ENCODE measurements around the gene CCNE1.
"Not testable (repeated sequence)": the region's sequence is repeated elsewhere in the genome, so short reads cannot be mapped to it uniquely, and the experiment has no call there.

The CCNE1 gene

DNA sequence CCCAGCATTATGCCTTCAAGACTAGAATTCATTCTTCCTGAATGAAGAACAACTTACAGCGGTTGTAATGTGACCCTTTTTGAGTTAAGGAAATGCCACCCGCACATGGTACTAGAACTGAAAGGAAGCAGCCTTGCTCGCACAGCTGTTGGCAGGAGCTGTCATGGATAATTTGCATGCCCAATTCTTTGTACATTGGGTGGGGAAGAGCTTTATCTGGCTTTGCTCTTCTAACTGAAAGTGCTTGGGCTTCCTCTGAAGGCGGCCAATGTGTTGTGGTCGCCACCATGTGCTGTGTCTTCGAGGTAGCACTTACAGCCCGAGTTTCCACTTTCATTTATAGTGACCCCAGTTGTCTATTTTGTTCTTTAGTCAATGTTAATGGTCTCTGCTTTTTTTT, 3.4 kb downstream of the CCNE1 start:
- no peak for DNase-seq (ENCODE audit: low read depth)

DNA sequence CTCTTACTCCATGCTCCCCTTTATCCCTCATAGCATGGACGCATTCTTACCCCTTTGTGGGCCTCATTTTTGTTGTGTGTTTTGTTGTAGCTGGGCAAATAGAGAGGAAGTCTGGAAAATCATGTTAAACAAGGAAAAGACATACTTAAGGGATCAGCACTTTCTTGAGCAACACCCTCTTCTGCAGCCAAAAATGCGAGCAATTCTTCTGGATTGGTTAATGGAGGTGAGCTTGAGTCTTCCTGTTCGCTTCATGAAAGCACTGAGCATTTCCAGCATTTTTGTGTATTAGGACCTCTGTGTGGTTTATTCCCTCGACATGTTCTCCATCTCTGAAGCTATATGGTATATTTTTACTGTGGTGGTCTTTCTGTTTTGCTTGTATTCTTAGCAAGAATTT, 5.5 kb downstream of the CCNE1 start:
- DNase-seq (ENCODE audit: low read depth): no peak

DNA sequence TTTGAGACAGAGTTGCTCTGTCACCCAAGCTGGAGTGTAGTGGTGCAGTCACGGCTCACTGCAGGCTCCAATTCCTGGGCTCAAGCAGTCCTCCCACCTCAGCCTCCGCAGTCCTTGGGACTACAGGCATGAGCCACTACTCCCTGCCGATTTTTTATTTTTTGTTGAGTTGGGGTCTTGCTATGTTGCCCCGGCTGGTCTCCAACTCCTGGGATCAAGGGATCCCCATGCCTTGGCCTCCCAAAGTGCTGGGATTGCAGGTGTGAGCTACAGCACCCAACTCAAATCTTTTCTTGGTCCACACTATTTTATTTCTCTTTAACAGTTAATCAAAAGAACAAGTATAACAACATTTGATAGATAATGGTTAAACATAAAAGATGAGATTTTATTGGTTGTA, 7.5 kb downstream of the CCNE1 start:
- DNase-seq (ENCODE audit: low read depth): no peak

DNA sequence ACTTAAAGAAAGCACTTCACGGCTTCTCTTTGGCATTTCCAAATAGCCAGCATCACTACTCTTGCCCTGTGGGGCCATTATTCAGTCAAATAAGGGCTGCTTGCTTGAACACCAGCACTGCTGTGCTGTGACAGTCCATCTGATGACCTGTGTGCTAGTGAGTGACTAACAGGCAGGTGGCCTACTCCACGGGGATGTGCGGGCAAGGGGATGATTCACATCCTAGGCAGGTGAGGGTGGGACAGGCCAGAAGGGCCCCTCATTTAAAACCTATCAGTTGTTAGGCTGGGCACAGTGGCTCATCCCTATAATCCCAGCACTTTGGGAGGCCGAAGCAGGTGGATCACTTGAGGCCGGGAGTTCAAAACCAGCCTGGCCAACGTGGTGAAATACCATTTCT, 8.2 kb downstream of the CCNE1 start:
- DNase-seq (ENCODE audit: low read depth): no peak

DNA sequence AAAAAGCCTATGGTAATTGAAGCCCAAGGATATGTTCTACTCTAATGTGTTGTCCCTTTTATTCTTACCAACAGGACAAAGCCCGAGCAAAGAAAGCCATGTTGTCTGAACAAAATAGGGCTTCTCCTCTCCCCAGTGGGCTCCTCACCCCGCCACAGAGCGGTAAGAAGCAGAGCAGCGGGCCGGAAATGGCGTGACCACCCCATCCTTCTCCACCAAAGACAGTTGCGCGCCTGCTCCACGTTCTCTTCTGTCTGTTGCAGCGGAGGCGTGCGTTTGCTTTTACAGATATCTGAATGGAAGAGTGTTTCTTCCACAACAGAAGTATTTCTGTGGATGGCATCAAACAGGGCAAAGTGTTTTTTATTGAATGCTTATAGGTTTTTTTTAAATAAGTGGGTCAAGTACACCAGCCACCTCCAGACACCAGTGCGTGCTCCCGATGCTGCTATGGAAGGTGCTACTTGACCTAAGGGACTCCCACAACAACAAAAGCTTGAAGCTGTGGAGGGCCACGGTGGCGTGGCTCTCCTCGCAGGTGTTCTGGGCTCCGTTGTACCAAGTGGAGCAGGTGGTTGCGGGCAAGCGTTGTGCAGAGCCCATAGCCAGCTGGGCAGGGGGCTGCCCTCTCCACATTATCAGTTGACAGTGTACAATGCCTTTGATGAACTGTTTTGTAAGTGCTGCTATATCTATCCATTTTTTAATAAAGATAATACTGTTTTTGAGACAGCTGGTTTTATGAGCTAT, 12.0 kb downstream of the CCNE1 start:
- no peak for DNase-seq (ENCODE audit: low read depth)

DNA sequence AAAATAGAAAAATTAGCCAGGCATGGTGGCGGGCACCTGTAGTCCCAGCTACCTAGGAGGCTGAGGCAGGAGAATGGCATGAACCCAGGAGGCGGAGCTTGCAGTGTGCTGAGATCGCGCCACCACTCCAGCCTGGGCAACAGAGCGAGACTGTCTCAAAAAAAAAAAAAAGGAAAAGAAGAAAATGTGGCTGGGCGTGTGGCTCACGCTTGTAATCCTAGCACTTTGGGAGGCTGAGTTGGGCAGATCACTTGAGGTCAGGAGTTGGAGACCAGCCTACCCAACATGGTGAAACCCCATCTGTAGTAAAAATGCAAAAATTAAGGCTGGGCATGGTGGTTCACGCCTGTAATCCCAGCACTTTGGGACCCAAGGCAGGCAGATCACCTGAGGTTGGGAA, 13.5 kb downstream of the CCNE1 start:
- not testable (repeated sequence) for DNase-seq (ENCODE audit: low read depth)

DNA sequence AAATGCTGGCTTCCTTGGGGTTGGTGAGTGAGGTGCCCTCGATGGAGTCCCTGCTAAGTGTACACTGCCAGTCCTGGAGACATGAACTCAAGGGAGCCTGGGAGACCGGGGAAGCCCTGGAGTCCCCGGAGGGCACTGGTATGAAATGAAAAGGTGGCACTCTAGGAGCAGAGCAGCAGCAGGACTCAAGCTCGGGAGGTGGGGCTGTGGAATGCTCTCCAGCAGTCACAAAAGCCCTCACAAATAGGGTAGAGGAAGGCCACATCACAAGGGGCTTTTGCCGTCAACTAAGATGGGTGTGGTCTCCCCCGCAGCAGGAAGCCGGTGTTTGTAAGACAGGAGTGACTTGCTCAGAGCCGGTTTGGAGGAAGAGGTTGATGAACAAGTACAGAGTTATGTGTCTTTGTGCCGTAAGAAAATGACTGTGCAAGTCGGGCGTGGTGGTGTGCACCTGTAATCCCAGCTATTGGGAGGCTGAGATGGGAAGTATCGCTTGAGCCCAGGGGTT, 19.3 kb downstream of the CCNE1 start:
- DNase-seq (ENCODE audit: low read depth): no peak

DNA sequence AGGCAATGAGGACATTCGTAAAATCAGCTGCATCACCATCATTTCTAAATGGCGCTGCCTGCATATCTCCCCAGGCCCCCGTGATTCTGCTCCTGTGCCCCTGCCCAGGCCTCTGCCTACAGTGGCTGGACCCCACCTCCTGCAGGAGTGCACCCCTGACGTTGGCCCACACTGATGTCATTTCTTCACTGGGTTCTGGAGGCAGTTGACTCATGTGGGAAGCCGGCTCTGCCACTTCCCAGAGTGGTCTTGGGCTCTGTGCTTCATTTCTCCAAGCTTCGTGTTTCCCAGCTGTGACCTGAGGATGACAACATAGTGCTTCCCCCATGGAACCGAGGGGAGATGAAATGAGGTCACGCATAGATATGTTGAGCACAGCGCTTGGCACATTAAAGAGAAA, 19.9 kb downstream of the CCNE1 start:
- no peak for DNase-seq (ENCODE audit: low read depth)

DNA sequence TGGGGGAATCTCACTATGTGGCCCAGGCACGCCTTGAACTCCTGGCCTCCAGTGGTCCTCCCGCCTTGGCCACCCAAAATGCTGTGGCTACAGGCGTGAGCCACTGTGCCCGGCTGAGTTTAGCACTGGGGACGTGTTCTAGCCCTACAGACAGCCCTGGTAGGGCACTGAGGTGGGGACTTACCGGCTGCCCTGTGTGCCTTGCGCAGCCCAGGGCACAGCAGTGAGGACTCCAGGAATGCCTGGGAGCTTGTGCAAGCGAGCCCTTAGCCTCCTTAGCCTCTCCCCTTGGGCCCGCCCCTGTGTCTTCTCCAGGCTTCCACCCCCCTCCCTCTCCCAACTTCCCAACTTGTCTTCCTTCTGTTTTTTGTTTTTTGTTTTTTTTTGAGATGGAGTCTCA, 21.0 kb downstream of the CCNE1 start:
- no peak for DNase-seq (ENCODE audit: low read depth)

DNA sequence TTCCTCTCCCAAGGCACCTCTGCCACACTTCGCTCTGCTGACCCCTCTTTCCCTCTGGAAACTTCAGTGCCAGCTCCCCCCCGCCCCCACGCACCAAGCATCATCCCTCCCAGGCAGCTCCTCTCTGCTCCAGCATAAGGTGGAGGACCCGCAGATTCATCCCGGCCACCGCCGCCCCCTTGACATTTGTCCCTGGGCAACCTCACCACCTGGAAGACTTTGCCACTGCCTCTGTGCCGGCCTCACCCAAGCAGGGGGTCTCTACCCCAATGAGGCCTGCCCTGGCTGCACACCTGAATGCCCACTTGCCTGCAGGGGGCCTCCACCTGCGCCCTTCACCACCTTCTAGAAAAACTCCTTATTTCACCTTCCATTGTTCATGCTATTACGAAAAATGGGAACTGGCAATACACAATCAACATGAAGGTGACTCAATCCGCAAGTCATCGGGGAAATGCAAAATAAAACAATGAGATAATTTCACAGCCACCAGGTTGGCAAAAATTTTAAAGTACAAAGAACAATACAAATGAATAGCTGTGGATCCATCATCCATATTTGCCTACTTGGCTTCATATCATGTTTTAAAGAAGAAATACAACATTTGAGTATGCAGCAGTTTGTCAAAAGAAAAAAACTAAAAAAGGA, 21.9 kb downstream of the CCNE1 start:
- DNase-seq (ENCODE audit: low read depth): no peak

DNA sequence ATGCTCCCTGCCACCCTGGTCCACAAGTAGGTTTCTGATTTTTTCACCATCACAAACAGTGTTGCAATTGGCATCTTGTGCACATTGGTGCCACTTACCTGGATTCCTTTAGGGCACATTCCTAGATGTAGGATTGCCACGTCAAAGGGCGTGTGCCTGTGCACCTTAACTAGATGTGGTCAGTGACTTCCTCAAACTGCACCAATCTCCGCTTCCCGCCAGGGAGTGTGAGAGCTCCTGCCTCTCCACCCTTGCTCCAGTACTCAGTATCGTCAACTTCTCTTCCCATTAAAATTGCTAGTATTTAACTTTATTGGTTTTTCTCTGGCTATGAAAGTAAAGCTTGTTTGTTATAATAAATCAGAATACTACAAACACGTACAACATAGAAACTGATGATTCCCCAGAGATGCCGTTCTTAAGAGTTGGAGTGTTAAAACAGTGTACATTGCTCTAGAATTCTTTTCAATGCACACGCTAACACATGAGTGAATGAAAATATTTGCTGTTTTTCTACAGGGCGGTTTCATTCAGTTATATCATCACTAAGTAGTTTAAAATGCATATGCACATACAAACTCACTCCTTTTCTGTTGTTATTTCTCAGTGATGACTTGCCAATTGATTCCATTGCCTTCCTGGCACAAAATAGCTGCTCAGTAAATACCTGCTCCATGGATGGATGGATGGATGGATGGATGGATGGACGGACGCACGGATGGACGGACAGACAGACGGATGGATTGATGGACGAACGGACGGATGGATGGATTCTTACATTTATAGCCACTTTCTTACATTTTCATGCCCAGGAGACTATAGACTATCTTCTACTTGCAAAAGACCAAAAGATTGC, 23.4 kb downstream of the CCNE1 start:
- no peak for DNase-seq (ENCODE audit: low read depth)

DNA sequence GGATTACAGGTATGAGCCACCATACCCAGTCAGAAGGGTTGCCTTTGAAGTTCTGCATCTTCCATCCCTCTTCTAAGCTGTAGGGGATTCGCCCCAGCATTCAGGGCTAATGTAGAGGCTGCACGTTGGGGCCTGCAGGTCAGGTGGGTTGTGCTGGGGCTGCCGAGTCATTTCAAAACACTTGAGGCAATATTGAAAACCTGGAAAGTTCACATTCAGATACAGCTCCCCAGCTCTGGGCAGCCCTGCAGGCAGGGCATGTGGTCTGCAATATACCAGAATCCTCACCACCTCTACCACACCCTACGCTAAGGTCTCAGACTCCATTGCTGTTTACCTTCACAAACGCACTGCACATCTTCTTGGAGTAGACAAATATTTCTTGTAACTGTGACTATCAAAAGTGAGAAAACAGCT, 24.6 kb downstream of the CCNE1 start:
- no peak for DNase-seq (ENCODE audit: low read depth)

DNA sequence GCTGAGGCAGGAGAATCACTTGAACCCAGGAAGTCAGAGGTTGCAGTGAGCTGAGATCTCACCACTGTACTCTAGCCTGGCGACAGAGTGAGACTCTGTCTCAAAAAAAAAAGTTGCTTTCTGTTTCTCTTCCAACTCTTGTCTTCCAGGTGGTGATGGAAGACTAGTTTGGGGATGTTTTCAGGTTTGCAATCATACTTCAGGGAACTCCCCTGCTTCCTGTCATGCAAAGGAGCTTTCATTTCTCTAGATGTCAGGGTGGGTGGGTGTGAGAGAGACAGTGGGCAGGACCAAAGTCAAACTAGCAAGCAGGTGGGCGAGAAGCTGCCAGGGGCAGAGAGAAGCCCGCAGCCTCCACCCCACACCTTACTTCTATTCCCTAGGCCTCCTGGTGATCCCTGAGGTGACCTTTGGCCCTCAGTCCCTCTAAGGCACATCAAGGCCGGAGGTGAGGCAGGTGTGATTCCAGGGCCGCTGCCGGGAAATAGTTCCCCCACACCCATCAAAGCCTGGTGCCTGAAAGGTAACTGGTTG, 25.7 kb downstream of the CCNE1 start:
- DNase-seq (ENCODE audit: low read depth): no peak

DNA sequence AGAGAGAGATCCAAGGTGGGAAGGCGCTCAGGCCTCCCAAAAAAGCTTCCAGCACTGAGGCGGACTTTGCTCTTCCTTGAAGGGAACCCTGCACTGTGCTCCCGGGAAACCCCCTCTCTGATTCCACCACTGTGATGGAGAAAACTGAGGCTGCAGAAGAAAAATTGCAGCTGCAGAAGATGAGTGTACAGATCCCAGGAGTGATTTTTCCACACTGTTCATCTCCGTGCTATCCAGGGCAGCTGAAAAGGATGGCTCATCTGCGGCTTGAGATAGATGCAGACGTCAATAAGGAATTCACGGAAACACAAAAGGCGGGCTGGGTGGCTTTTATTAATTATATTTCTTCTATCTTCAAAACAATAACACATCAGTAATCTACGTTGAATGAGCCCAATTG, 26.2 kb downstream of the CCNE1 start:
- no peak for DNase-seq (ENCODE audit: low read depth)

DNA sequence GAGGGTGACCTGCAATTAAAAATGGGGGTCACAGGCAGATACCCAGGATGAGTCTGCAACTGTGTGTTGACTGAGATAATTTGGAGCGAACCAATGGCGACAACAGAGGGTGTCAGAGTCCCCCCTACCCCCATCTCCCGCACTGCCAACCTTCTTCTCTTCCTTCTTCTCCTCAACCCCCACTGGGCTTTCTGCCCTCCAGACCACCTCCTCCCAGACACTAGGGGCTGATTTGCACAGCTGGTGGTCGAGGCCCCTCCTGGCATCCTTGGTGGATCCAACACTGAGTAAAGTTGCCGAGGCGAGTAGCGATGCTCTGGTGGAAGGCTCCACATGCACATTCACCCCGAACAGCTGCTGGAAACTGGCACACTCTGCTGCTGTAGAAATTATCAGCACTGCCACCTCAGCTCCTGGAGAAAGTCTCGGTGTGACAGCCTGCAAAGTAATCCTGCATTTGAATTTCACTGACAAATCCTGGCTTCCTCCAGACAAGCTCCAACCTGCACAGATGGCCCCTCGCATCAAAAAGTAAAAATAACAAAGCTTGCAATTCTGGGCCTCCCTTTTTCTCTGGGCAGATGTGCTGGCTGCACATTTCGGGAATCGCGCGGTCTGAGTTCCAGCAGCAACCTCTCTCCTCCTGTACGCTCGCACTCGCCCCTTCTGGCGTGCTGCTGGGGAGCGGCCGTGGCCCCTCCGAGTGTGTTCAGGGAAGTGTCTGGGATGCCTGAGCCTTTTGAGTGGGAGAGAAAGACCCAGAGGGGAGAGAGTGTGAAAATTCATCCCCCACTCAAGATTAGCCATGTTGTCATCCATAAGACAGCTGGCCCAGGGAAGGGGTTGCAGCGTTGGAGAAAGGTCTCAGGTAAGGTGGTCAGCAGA, 28.5 kb downstream of the CCNE1 start:
- DNase-seq (ENCODE audit: low read depth): no peak

DNA sequence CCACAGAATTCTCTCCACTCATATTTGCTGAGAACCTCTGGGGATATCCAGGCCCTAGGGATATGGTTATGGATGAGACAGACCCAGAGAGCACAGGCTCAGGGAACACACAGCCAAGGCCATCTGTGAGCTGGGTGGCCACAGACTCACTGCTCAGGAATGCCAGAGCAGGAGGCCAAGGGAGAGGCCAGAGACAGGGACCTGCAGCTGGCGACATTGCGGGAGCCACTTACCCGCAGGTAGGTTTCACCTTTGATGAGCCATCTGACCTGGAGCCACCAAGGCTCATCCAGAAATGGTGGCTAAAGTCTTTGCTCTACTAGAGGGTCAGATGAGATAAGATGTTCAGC, 29.4 kb downstream of the CCNE1 start:
- DNase-seq (ENCODE audit: low read depth): no peak

DNA sequence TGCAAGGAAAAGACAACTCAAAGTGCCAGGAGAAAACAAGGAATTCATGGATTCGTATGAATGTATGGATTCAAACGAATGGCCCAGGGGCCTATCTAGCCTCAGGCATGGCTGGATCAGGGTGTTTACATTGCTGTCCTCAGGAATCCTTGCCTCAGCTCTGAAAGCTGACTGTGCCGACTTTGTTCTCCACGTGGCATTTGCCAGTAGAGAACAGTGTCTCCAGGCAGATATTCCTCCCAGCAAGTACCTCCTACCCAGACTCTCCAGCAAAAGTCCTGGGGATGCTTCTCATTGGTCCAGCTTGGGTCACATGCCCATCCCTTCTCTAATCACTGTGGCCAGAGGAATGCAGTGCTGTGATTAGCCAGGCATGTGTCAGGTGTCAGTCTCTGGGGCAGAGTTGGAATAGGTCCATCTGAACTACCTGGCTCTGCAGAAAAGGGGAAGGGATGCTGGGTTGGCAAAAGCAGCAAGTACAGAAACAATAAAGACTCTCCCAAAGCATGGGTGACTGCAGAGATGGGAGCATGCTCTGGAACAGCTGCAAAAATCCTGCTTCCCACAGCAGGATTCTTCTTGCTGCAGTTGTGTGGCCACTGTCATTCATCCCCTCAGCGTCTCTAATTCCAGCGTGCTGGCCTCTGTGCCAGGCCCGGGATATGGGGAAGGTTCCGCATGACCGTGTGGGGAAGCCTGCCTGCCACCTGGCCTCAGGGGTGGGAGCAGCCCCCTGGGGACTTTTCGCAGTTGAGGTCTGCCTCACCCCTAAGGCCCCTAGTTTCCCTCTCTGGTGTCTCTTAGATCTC, 30.0 kb downstream of the CCNE1 start:
- DNase-seq (ENCODE audit: low read depth): no peak

DNA sequence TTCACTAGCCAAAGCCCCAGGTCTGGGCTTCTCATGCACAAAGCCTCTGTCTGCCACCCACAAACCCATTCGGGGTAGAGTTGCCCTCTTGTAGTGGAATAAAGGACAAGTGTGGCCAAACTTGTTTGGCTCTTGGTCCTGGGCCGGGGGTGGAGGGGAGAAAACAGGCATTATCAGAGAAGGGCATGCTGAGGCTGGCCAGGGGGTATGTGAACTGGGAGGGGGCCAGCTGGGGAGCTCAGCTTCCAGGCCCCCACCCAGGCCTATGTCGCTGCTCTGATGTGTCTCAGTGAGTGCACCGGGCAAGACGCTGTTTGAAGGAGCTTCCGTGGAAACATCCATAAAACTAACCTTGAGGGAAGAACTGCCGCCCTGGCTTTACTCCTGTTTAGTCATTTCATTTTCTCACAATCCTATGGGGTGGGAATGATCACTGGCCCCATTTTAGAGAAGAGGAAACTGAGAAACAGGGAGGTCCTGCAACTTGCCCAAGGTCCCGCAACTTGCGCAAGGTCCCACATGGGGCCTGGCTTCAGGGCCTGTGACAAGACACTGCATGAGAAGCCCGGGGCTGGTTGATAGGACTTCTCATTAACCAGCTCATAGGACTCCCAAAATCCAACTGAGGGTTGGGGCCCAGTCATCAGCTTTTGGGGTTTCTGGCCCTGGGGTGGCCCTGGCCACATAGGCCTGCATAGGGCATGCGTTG, 30.8 kb downstream of the CCNE1 start:
- DNase-seq (ENCODE audit: low read depth): no peak

DNA sequence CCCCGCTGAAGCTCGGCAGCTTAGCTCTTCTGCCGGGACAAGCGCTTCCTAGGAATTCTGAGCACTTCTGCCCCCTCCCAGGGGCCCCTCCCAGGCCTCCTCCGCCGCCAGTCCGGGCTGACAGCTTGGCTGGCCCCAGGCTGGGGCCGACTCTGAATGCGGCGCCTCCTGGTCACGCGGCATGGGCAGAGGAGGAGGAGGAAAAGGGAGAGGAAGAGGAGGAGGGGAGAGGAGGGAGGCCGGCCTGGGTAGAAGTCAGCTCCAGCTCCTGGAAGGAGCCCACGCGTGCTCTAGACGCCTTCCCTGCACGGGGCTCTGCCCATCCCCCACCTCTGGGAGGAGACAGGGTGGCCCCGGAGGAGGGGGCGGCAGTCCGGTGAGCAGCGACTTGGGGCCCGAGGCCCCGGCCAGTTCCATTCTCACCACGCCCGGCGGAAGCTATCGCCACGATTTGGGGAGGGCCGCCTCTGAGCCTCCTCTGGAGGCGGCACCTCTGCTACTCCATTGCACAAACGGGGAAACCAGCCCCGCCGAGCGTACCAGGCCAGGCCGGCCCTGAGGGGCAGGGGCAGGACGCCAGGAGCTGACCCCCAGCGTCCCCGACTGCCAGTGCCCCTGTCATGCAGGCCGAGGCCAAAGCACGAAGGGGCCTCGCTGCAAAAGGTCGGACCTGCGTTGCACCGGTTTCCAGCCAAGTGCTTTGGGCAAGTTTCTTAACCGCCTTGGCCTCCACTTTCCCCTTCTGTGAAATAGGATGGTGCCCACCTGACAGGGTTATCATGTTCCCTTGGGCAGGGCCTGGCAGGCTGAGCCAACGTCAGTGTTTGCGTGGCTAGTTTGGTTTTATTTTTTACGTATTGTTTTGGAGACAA, 31.6 kb downstream of the CCNE1 start:
- no peak for DNase-seq (ENCODE audit: low read depth)
